ENCODE results near the gene CCT7.

DNA sequence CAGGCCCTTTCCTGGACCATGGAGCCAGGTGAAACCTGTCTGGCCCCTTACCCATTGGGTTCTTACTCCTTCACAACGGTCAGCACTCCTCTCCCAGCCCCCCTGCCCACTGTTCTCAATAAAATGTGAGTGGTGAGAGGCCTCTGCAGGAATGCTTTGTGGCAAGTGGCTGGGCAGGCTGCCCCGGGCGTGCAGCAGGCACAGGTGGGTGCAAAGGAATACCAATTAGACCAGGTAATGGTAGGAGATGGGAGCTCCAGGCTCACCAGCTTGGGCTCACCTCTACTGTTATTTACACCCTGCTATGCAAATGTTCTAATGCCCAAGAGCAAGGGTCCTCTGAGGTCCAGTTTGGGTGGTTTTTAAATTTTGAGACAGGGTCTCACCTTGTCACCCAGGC lies 7.0 kb upstream of the CCT7 start:
- no peak for TF ChIP-seq CTCF (IDR thresholded peaks at IDR 0.05; ENCODE audit: extremely low read depth in 1 of 2, insufficient read depth in 1 of 2, low read depth in 1 of 2, low read length in 2 of 2)
- no peak for TF ChIP-seq FOS (IDR thresholded peaks at IDR 0.05; ENCODE audit: borderline replicate concordance, insufficient read depth, low read length)
- no peak for TF ChIP-seq POLR2A (IDR thresholded peaks at IDR 0.05; ENCODE audit: low read depth, low read length)
- no peak for TF ChIP-seq POLR2AphosphoS5 (IDR thresholded peaks at IDR 0.05; ENCODE audit: insufficient read depth, low read depth, low read length)
- TF ChIP-seq, protein P1, sequence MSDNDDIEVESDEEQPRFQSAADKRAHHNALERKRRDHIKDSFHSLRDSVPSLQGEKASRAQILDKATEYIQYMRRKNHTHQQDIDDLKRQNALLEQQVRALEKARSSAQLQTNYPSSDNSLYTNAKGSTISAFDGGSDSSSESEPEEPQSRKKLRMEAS (IDR thresholded peaks at IDR 0.05; ENCODE audit: insufficient read depth, insufficient read length): no peak
- TF ChIP-seq JUN (IDR thresholded peaks at IDR 0.05; ENCODE audit: borderline replicate concordance, insufficient read depth, insufficient read length, low read depth): no peak
- no peak for TF ChIP-seq EZH2 (IDR thresholded peaks at IDR 0.05; ENCODE audit: borderline replicate concordance, low read depth, low read length, severe bottlenecking)
- no peak for TF ChIP-seq MYC (IDR thresholded peaks at IDR 0.05; ENCODE audit: low read depth, low read length)
- no peak for TF ChIP-seq GATA2 (IDR thresholded peaks at IDR 0.05; ENCODE audit: insufficient read depth, insufficient read length, low read depth, low read length)

All from endothelial cell of umbilical vein (primary cell).